ENCODE measurements around the gene CSMD2.
"Not testable (repeated sequence)": the region's sequence is repeated elsewhere in the genome, so short reads cannot be mapped to it uniquely, and the experiment has no call there.

Gene CSMD2

GRCh38 chr1:34018285-34018684, 146.7 kb downstream of the CSMD2 start:
- no peaks in the 10 kb centered on the region for H3K9me3 ChIP-seq (ENCODE audit: insufficient read depth, low read depth, low read length)
- no peaks in the 10 kb centered on the region for H3K27me3 ChIP-seq (ENCODE audit: insufficient read depth, low read length, poor library complexity, severe bottlenecking)
- no peak overlapping the region for H3K4me2 ChIP-seq (ENCODE audit: low read depth, low read length, poor library complexity, severe bottlenecking)
- TF ChIP-seq CTCF (conservative IDR thresholded peaks at IDR 0.05; ENCODE audit: low read length) (no peak), EZH2phosphoT487 (IDR thresholded peaks at IDR 0.05; ENCODE audit: borderline replicate concordance) (no peak)
- H3F3A ChIP-seq (ENCODE audit: low read depth) = no peaks in the 10 kb centered on the region
- H2AFZ ChIP-seq (ENCODE audit: low read length) = no peak overlapping the region
- no peak overlapping the region for H3K4me3 ChIP-seq (ENCODE audit: low read length, poor library complexity, severe bottlenecking)
- no peaks in the 10 kb centered on the region for H3K79me2 ChIP-seq (ENCODE audit: insufficient read depth, low read length)
- no peaks in the 10 kb centered on the region for H3K9me2 ChIP-seq (replicated peaks; ENCODE audit: low read depth, low read length)
- no peaks in the 10 kb centered on the region for H3K36me3 ChIP-seq (ENCODE audit: insufficient read depth, low read length)
- H3K9ac ChIP-seq (ENCODE audit: low read depth, low read length, poor library complexity, severe bottlenecking) = no peak overlapping the region
- no peaks in the 10 kb centered on the region for H3K4me1 ChIP-seq (ENCODE audit: insufficient read depth, low read length, poor library complexity, severe bottlenecking)
- H4K20me1 ChIP-seq (ENCODE audit: insufficient read depth, low read length, poor library complexity, severe bottlenecking) = no peaks in the 10 kb centered on the region

- not testable (repeated sequence) for H3K9me3 ChIP-seq (ENCODE audit: insufficient read depth, low read depth, low read length); H3K27me3 ChIP-seq (ENCODE audit: insufficient read depth, low read length, poor library complexity, severe bottlenecking); H3F3A ChIP-seq (ENCODE audit: low read depth); H3K36me3 ChIP-seq (ENCODE audit: insufficient read depth, low read length); H3K79me2 ChIP-seq (ENCODE audit: insufficient read depth, low read length); H3K4me1 ChIP-seq (ENCODE audit: insufficient read depth, low read length, poor library complexity, severe bottlenecking); H3K4me2 ChIP-seq (ENCODE audit: low read depth, low read length, poor library complexity, severe bottlenecking); H3K9ac ChIP-seq (ENCODE audit: low read depth, low read length, poor library complexity, severe bottlenecking); H4K20me1 ChIP-seq (ENCODE audit: insufficient read depth, low read length, poor library complexity, severe bottlenecking); H3K9me2 ChIP-seq (replicated peaks; ENCODE audit: low read depth, low read length); H2AFZ ChIP-seq (ENCODE audit: low read length); H3K4me3 ChIP-seq (ENCODE audit: low read length, poor library complexity, severe bottlenecking)
Measured at GRCh38 chr1:34016281-34016680, 148.7 kb downstream of the CSMD2 start.

GRCh38 chr1:34013958-34014737, 150.9 kb downstream of the CSMD2 start:
- Histone ChIP-seq H3K27me3 (ENCODE audit: insufficient read depth, low read length, poor library complexity, severe bottlenecking) (no peaks in the 10 kb centered on the region), H3K4me1 (ENCODE audit: insufficient read depth, low read length, poor library complexity, severe bottlenecking) (no peaks in the 10 kb centered on the region), H3F3A (ENCODE audit: low read depth) (no peaks in the 10 kb centered on the region), H3K4me2 (ENCODE audit: low read depth, low read length, poor library complexity, severe bottlenecking) (no peak overlapping the region), H3K9me3 (ENCODE audit: insufficient read depth, low read depth, low read length) (no peaks in the 10 kb centered on the region), H3K4me3 (ENCODE audit: low read length, poor library complexity, severe bottlenecking) (no peak overlapping the region), H3K9ac (ENCODE audit: low read depth, low read length, poor library complexity, severe bottlenecking) (no peak overlapping the region), H4K20me1 (ENCODE audit: insufficient read depth, low read length, poor library complexity, severe bottlenecking) (no peaks in the 10 kb centered on the region), H2AFZ (ENCODE audit: low read length) (no peak overlapping the region), H3K36me3 (ENCODE audit: insufficient read depth, low read length) (no peaks in the 10 kb centered on the region), H3K9me2 (replicated peaks; ENCODE audit: low read depth, low read length) (no peaks in the 10 kb centered on the region), H3K79me2 (ENCODE audit: insufficient read depth, low read length) (no peaks in the 10 kb centered on the region)
- TF ChIP-seq EZH2phosphoT487 (IDR thresholded peaks at IDR 0.05; ENCODE audit: borderline replicate concordance) = no peak
- peak; percentile 26; the same call in 1 of the 2 replicates for TF ChIP-seq CTCF (conservative IDR thresholded peaks at IDR 0.05; ENCODE audit: low read length)

GRCh38 chr1:34013136-34013535, 151.9 kb downstream of the CSMD2 start:
- H3K27me3 ChIP-seq (ENCODE audit: insufficient read depth, low read length, poor library complexity, severe bottlenecking) = no peaks in the 10 kb centered on the region
- no peaks in the 10 kb centered on the region for H3K4me1 ChIP-seq (ENCODE audit: insufficient read depth, low read length, poor library complexity, severe bottlenecking)
- H3K9me3 ChIP-seq (ENCODE audit: insufficient read depth, low read depth, low read length) = no peaks in the 10 kb centered on the region
- H3K4me3 ChIP-seq (ENCODE audit: low read length, poor library complexity, severe bottlenecking) = no peak overlapping the region
- H3K9me2 ChIP-seq (replicated peaks; ENCODE audit: low read depth, low read length) = no peaks in the 10 kb centered on the region
- H3K4me2 ChIP-seq (ENCODE audit: low read depth, low read length, poor library complexity, severe bottlenecking) = no peak overlapping the region
- H3K79me2 ChIP-seq (ENCODE audit: insufficient read depth, low read length) = no peaks in the 10 kb centered on the region
- H3K36me3 ChIP-seq (ENCODE audit: insufficient read depth, low read length) = no peaks in the 10 kb centered on the region
- H2AFZ ChIP-seq (ENCODE audit: low read length) = no peak overlapping the region
- H4K20me1 ChIP-seq (ENCODE audit: insufficient read depth, low read length, poor library complexity, severe bottlenecking) = no peaks in the 10 kb centered on the region
- no peak for TF ChIP-seq CTCF (conservative IDR thresholded peaks at IDR 0.05; ENCODE audit: low read length)
- no peak for TF ChIP-seq EZH2phosphoT487 (IDR thresholded peaks at IDR 0.05; ENCODE audit: borderline replicate concordance)
- H3K9ac ChIP-seq (ENCODE audit: low read depth, low read length, poor library complexity, severe bottlenecking) = no peak overlapping the region
- H3F3A ChIP-seq (ENCODE audit: low read depth) = no peaks in the 10 kb centered on the region
